Astrocyte (in vitro differentiated cells and primary cell): ENCODE measurements around the gene PPP2CA.

Source experiments
- CTCF ChIP-seq: IDR thresholded peaks from 2 replicates; pipeline ENCODE4 v1.5.1; 2011; ENCODE audit warnings: low read depth, mild to moderate bottlenecking, inconsistent platforms, low read length, moderate library complexity; ENCODE audit not compliant: insufficient read depth
- EZH2 ChIP-seq: IDR thresholded peaks from 2 replicates; pipeline ENCODE4 v1.6.1; 2012; ENCODE audit warnings: mild to moderate bottlenecking, low read length, inconsistent platforms; ENCODE audit not compliant: insufficient read depth

GRCh38 chr5:134227259-134227658 lies 1.4 kb upstream of the PPP2CA start:
- TF ChIP-seq CTCF = no peak
- TF ChIP-seq EZH2 = no peak
